GM19397 (cell line): ENCODE measurements around the gene ROBO1.
"Not testable (repeated sequence)": the region's sequence is repeated elsewhere in the genome, so short reads cannot be mapped to it uniquely, and the experiment has no call there.

ENCODE experiments used
- ATAC-seq: cut with Tn5 transposase; IDR thresholded peaks from one replicate; pipeline ENCODE4 v1.9.1; 2021; ENCODE audit warnings: mild to moderate bottlenecking, moderate library complexity; ENCODE audit not compliant: unreplicated experiment

Gene ROBO1

GRCh38 chr3:78889348-78889747, 878.5 kb downstream of the ROBO1 start:
- no peak for ATAC-seq

DNA sequence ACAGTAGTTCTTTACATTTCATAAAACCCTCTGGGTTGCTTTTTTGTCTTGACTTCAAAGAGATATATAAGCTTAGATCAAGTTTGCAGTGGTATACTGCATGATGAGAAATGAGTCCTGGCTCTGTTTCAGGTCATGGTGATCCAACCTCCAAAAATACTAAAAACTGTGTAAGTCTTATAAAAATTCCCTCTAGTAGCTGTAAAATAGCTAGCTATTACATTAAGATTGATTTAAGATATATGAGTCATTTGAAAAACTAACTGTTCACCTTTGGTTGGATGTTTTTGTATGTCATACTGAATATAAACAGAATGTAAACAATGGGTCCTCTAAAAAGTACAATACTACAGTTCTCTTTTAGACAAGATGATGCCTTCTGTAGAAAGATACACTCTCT, 879.2 kb downstream of the ROBO1 start:
- no peak for ATAC-seq

DNA sequence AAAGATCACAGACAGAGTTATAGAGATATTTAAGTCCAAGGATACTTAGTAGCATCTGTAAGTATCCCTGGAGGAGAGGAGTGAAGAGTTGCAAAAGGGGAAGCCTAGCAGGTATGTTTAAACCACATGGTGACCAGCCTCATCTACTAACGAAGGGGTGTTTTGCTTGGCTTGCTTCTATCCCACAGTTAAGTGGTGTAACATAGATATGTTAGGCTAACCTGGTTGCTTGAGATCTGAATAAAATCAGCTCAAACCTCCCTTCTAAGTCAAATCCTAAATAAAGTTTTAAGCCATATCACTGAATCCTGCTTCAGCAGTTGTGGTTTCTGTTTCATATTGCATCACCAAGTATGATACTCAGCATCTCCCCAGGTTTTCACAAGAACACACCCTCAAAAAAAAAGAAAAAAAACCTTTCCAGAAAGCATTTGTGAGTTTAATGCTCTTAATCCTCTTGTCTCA, 880.2 kb downstream of the ROBO1 start:
- ATAC-seq: no peak

- no peak for ATAC-seq
Measured at GRCh38 chr3:78887029-78887428, 880.8 kb downstream of the ROBO1 start.

DNA sequence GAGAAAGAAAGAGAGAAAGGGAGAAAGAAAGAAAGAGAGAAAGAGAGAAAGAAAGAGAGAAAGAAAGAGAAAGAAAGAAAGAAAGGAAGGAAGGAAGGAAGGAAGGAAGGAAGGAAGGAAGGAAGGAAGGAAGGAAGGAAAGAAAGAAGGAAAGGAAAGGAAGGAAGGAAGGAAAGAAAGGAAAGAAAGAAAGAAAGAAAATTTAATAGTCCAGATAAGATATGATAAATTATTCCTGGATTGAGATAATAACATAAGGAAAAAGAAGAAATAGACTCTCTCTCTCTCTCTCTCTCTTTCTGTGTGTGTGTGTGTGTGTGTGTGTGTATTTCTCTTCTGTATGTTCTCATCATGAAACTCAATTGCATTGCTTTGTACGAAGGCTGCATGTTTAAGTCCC, 883.2 kb downstream of the ROBO1 start:
- not testable (repeated sequence) for ATAC-seq

- ATAC-seq: no peak
Measured at GRCh38 chr3:78882251-78882650, 885.5 kb downstream of the ROBO1 start.

- ATAC-seq: no peak
Measured at GRCh38 chr3:78881501-78881900, 886.3 kb downstream of the ROBO1 start.

- ATAC-seq: no peak
Measured at GRCh38 chr3:78880603-78881461, 887.0 kb downstream of the ROBO1 start.

DNA sequence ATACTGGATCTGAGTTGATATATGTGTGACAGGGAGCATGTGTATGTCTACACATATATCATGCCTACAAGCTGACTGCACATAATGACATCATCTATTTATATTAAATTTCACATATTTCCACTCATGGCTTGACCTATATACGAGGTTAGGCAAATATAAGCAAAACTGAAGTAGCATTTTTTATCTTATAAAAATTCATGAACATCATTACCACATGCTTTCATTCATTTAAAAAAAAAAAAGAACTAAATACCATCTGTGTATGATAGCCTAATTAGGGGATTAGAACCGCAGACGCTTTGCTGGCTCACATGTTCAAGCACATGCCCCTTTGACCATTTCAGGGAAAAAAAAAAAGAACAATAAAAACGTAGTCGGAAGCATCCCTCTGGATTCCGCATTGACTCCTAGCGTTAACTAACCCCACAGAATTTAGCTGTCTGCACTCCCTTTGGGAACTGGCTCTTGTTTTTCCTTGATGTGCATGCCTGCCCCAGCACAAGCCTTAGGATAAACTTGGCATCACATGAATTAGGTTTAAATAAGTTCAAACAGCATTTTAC, 888.4 kb downstream of the ROBO1 start:
- no peak for ATAC-seq

DNA sequence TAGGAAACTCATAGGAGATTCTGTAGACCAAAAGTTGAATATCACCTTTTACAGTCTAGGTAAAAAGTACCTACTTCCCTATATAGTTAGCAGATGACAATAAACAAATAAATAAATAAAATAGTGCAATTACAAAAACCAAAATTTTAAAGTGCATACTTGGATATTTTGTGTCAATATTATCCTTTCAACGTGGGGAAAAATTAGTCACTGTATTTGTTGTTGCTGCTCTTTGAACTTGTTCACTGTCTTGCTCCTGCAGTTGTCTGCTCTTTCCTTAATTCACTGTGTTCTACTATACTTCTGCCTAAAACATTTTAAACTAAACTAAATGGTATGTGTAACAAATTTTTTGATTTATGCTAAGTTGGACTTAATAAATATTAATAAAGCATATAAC, 889.0 kb downstream of the ROBO1 start:
- no peak for ATAC-seq

DNA sequence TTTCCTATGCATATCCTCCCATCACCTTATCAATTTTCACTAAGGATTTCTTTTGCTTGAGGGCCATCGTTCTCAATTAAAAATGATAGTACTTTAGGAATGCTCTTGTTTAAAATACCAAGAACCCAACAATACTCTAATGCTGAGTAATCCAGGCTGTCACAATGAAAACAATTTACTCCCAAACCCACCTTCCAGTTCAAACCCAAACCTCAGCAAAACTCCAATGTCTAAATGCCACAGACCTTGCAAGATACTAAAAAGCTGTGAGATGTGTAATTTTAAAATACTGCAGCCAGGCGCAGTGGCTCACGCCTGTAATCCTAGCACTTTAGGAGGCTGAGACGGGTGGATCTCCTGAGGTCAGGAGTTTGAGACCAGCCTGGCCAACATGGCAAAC, 889.8 kb downstream of the ROBO1 start:
- ATAC-seq: no peak

- ATAC-seq: no peak
Measured at GRCh38 chr3:78875851-78876250, 891.9 kb downstream of the ROBO1 start.

- no peak for ATAC-seq
Measured at GRCh38 chr3:78875436-78875835, 892.4 kb downstream of the ROBO1 start.

GRCh38 chr3:78873641-78874040, 894.2 kb downstream of the ROBO1 start:
- no peak for ATAC-seq

- ATAC-seq: no peak
Measured at GRCh38 chr3:78872195-78872594, 895.6 kb downstream of the ROBO1 start.

DNA sequence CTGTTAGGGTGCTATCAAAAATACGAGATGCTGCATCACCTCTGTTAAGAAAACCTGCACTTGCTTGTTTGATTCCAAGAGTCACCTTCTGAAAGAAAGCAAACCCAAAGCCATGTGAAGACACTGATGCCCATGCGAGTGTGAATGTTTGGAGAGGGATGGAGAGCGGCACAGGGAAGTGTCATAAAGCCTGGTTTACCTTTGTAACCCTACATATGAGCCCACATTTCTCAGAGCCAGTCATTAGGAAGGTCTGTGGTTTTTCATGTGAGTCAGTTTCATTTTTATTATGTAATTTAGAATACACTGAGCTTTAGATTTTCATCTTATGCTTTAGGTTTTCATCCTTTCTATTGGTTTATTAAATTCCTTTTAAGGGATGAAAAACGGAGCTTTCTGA, 896.8 kb downstream of the ROBO1 start:
- ATAC-seq: no peak

DNA sequence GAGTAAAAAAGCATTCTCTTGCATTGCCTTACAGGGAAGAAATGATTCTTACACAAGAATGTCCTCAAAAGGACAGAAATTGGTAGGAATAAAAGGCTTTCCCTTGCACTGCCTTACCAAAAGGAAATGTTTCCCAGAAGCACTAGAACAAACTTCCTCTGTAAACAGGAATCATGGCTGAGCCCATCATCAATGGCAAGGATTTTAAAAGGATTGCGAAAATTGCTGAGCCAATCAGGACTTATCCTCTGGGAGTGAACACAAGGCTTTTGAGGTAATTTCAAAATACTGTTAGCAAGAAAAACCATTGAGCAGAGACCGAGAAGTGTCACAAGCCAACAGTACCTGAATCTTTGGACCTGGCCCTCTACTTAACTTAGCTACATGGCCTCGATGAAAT, 897.3 kb downstream of the ROBO1 start:
- no peak for ATAC-seq

GRCh38 chr3:78868570-78868969, 899.2 kb downstream of the ROBO1 start:
- ATAC-seq: no peak

DNA sequence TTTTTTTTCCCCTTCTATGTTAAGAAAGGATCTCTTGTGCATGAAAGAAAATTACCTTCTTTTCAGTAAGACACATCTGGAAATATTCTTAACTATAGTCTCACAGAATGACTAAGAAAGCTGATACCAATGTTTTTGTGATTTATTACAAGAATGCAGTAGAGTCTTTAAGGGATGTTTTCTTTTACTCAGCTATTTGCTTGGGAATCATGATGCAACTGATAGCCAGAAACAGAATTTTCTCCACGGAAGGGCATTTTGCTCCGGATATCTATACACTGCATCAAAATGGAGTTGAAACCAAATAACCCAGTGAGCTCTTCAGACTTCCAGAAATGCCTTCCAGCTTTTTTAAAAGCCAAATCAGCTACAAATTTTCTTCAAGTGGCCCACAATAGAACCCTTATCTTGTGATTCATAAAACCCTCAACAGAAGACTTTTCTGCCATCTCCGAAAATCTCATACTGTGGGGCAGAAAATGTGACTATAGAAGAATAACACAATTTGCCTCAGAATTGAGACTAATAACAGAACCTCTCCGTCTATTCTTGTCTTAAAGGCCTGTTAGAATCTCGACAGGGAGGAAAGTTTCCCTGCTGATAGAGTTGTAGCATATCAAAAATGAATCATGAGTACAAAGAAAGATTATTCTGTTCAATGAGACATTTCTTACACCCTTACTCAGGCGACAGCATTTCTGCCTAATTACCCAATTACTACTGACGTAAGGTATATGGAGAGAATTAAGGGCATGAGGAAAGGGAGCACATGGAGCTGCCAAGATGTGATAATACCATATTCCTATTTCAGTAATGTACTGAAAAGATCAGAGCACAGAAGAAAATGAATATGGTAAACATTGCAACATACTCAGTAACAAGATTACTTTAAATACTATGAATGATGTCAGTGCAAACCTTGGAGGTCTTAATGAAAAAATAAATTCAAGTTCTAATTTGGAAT, 900.1 kb downstream of the ROBO1 start:
- no peak for ATAC-seq

GRCh38 chr3:78863306-78864203, 904.2 kb downstream of the ROBO1 start:
- ATAC-seq: no peak
